Central memory CD8-positive, alpha-beta T cell (primary cell): ENCODE data around the gene CEP170.
"Not testable (repeated sequence)": the region's sequence is repeated elsewhere in the genome, so short reads cannot be mapped to it uniquely, and the experiment has no call there.

ENCODE experiments used
- ATAC-seq: fragments of 150-1000 bp; cut with Tn5 transposase; replicated peaks from 2 replicates; pipeline ENCODE4 v1.10.0; 2022; ENCODE audit warnings: mild to moderate bottlenecking, moderate FRiP score, moderate number of reproducible peaks; ENCODE audit not compliant: poor library complexity, severe bottlenecking; ENCODE audit errors: extremely low read depth
- DNase-seq, 2 donors: peaks; one replicate each; pipeline ENCODE4 v3.0.0; 2021; ENCODE audit warnings: low spot score in 2 of 2
- H3K27ac Mint-ChIP-seq: one replicate; pipeline ENCODE4 v1.8.0; 2022; ENCODE audit warnings: low read depth, mild to moderate bottlenecking, moderate library complexity, mixed read lengths
- H3K27me3 Mint-ChIP-seq: one replicate; pipeline ENCODE4 v1.8.0; 2022; ENCODE audit warnings: mixed read lengths
- H3K36me3 Mint-ChIP-seq: one replicate; pipeline ENCODE4 v1.8.0; 2022; ENCODE audit warnings: mild to moderate bottlenecking, moderate library complexity, mixed read lengths; ENCODE audit not compliant: insufficient read depth
- H3K4me1 Mint-ChIP-seq: one replicate; pipeline ENCODE4 v1.8.0; 2022; ENCODE audit warnings: mixed read lengths
- H3K4me3 Mint-ChIP-seq: one replicate; pipeline ENCODE4 v1.8.0; 2022; ENCODE audit warnings: mild to moderate bottlenecking, moderate library complexity, mixed read lengths
- H3K9me3 Mint-ChIP-seq: one replicate; pipeline ENCODE4 v1.8.0; 2022; ENCODE audit warnings: mixed read lengths

CEP170 gene

GRCh38 chr1:243215276-243215875, 39.7 kb downstream of the CEP170 start:
- not testable (repeated sequence) for H3K9me3 Mint-ChIP-seq, H3K4me3 Mint-ChIP-seq, DNase-seq, ATAC-seq, H3K36me3 Mint-ChIP-seq, H3K27me3 Mint-ChIP-seq, H3K27ac Mint-ChIP-seq, H3K4me1 Mint-ChIP-seq

GRCh38 chr1:243213045-243213787, 41.9 kb downstream of the CEP170 start:
- H3K4me1 Mint-ChIP-seq = no peaks in the 10 kb centered on the region
- H3K36me3 Mint-ChIP-seq = peaks cover 4% of the 10 kb centered on the region
- no peak for ATAC-seq
- no peaks in the 10 kb centered on the region for H3K9me3 Mint-ChIP-seq
- H3K4me3 Mint-ChIP-seq = no peak overlapping the region
- no peak for DNase-seq
- no peaks in the 10 kb centered on the region for H3K27me3 Mint-ChIP-seq
- no peak overlapping the region for H3K27ac Mint-ChIP-seq

- not testable (repeated sequence) for ATAC-seq, H3K4me3 Mint-ChIP-seq, H3K27ac Mint-ChIP-seq, H3K9me3 Mint-ChIP-seq, H3K27me3 Mint-ChIP-seq, H3K4me1 Mint-ChIP-seq, DNase-seq, H3K36me3 Mint-ChIP-seq
Measured at GRCh38 chr1:243211984-243212383, 43.1 kb downstream of the CEP170 start.

- not testable (repeated sequence) for H3K4me3 Mint-ChIP-seq, H3K9me3 Mint-ChIP-seq, H3K4me1 Mint-ChIP-seq, H3K27me3 Mint-ChIP-seq, ATAC-seq, H3K36me3 Mint-ChIP-seq, H3K27ac Mint-ChIP-seq, DNase-seq
Measured at GRCh38 chr1:243205026-243205501, 50.0 kb downstream of the CEP170 start.

- not testable (repeated sequence) for H3K4me1 Mint-ChIP-seq, ATAC-seq, H3K36me3 Mint-ChIP-seq, DNase-seq, H3K9me3 Mint-ChIP-seq, H3K27ac Mint-ChIP-seq, H3K4me3 Mint-ChIP-seq, H3K27me3 Mint-ChIP-seq
Measured at GRCh38 chr1:243204336-243204735, 50.7 kb downstream of the CEP170 start.

GRCh38 chr1:243203196-243203595, 51.9 kb downstream of the CEP170 start:
- H3K4me3 Mint-ChIP-seq, H3K36me3 Mint-ChIP-seq, H3K9me3 Mint-ChIP-seq, ATAC-seq, DNase-seq, H3K27ac Mint-ChIP-seq, H3K4me1 Mint-ChIP-seq, H3K27me3 Mint-ChIP-seq: not testable (repeated sequence)

- not testable (repeated sequence) for DNase-seq, H3K27ac Mint-ChIP-seq, H3K27me3 Mint-ChIP-seq, H3K4me3 Mint-ChIP-seq, H3K4me1 Mint-ChIP-seq, H3K9me3 Mint-ChIP-seq, ATAC-seq, H3K36me3 Mint-ChIP-seq
Measured at GRCh38 chr1:243201316-243201715, 53.8 kb downstream of the CEP170 start.

- not testable (repeated sequence) for ATAC-seq, H3K4me3 Mint-ChIP-seq, H3K4me1 Mint-ChIP-seq, DNase-seq, H3K27me3 Mint-ChIP-seq, H3K27ac Mint-ChIP-seq, H3K36me3 Mint-ChIP-seq, H3K9me3 Mint-ChIP-seq
Measured at GRCh38 chr1:243197524-243197923, 57.6 kb downstream of the CEP170 start.

- not testable (repeated sequence) for H3K27ac Mint-ChIP-seq, H3K9me3 Mint-ChIP-seq, H3K4me1 Mint-ChIP-seq, H3K27me3 Mint-ChIP-seq, H3K36me3 Mint-ChIP-seq, DNase-seq, ATAC-seq, H3K4me3 Mint-ChIP-seq
Measured at GRCh38 chr1:243193330-243193729, 61.8 kb downstream of the CEP170 start.

GRCh38 chr1:243186201-243186995, 68.7 kb downstream of the CEP170 start:
- H3K4me3 Mint-ChIP-seq, H3K27me3 Mint-ChIP-seq, H3K9me3 Mint-ChIP-seq, ATAC-seq, H3K27ac Mint-ChIP-seq, DNase-seq, H3K4me1 Mint-ChIP-seq: not testable (repeated sequence)
- H3K36me3 Mint-ChIP-seq = peaks cover 13% of the 10 kb centered on the region

GRCh38 chr1:243184787-243185186, 70.3 kb downstream of the CEP170 start:
- DNase-seq, H3K27ac Mint-ChIP-seq, ATAC-seq, H3K4me1 Mint-ChIP-seq, H3K4me3 Mint-ChIP-seq, H3K27me3 Mint-ChIP-seq, H3K9me3 Mint-ChIP-seq: not testable (repeated sequence)
- H3K36me3 Mint-ChIP-seq = peaks cover 11% of the 10 kb centered on the region

GRCh38 chr1:243183661-243184060, 71.4 kb downstream of the CEP170 start:
- H3K36me3 Mint-ChIP-seq = peaks cover 15% of the 10 kb centered on the region
- not testable (repeated sequence) for H3K4me3 Mint-ChIP-seq, H3K9me3 Mint-ChIP-seq, H3K27ac Mint-ChIP-seq, DNase-seq, H3K27me3 Mint-ChIP-seq, ATAC-seq, H3K4me1 Mint-ChIP-seq
